ENCODE results near the gene NPTN.

DNA sequence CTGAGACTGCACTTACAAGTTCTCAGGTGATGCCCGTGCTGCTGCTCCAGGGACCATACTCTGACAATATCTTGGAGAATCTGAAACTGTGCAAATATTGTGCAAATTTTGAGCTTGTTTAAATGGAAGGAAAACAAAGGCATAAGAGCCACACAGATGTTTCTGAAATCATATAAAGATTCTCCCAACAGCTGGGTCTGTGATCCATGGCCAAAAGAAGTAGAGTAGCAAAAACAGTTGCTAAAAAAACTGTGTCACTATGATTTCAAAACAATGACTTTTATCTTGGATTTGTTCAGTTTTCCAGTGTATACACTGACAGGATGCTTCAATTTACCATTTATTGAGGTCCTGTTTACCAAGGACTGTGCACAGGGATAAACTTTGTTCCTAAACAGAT lies 25.3 kb downstream of the NPTN start:
- TF ChIP-seq, protein P1, sequence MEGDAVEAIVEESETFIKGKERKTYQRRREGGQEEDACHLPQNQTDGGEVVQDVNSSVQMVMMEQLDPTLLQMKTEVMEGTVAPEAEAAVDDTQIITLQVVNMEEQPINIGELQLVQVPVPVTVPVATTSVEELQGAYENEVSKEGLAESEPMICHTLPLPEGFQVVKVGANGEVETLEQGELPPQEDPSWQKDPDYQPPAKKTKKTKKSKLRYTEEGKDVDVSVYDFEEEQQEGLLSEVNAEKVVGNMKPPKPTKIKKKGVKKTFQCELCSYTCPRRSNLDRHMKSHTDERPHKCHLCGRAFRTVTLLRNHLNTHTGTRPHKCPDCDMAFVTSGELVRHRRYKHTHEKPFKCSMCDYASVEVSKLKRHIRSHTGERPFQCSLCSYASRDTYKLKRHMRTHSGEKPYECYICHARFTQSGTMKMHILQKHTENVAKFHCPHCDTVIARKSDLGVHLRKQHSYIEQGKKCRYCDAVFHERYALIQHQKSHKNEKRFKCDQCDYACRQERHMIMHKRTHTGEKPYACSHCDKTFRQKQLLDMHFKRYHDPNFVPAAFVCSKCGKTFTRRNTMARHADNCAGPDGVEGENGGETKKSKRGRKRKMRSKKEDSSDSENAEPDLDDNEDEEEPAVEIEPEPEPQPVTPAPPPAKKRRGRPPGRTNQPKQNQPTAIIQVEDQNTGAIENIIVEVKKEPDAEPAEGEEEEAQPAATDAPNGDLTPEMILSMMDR (IDR thresholded peaks at IDR 0.05), result no peak
- TF ChIP-seq POLR2A (IDR thresholded peaks at IDR 0.05), result no peak
